Breast epithelium (tissue), 3 donors: Measurements from ENCODE around the gene PLPP2.

ENCODE experiments used
- CTCF ChIP-seq, 3 donors: fragments of 450-650 bp; IDR thresholded peaks; one replicate each; pipeline ENCODE4 v1.5.1; 2016 to 2017; ENCODE audit warnings: antibody characterized with exemption in 3 of 3, mild to moderate bottlenecking in 3 of 3, moderate library complexity in 3 of 3
- POLR2A ChIP-seq: fragments of 450-650 bp; IDR thresholded peaks from one replicate; pipeline ENCODE4 v1.6.1; 2016; ENCODE audit warnings: antibody characterized with exemption, mild to moderate bottlenecking, moderate library complexity

- TF ChIP-seq CTCF (IDR thresholded peaks at IDR 0.05) (no peak), POLR2A (no peak)
These were observed 1.7 kb upstream of the PLPP2 start for GRCh38 chr19:292951-293350.
